KOPT-K1 (cell line): ENCODE measurements around the gene SLAIN1.
A peak's percentile ranks its signal among the peaks of the same experiment; 100 is the strongest.
"Not testable (repeated sequence)": the region's sequence is repeated elsewhere in the genome, so short reads cannot be mapped to it uniquely, and the experiment has no call there.

Experiments used
- H3K27ac ChIP-seq: fragments of 200-600 bp; sonication (generic); 2 replicates; pipeline ENCODE4 v1.5.1; 2016; ENCODE audit warnings: antibody characterized with exemption, mild to moderate bottlenecking, low read depth, low read length; ENCODE audit not compliant: poor library complexity, severe bottlenecking
- H3K36me3 ChIP-seq: fragments of 200-600 bp; sonication (generic); 2 replicates; pipeline ENCODE4 v1.5.1; 2017; ENCODE audit warnings: antibody characterized with exemption, mild to moderate bottlenecking, low read length, moderate library complexity; ENCODE audit not compliant: insufficient read depth
- H3K9me3 ChIP-seq: fragments of 200-600 bp; sonication (generic); 2 replicates; pipeline ENCODE4 v1.5.1; 2017; ENCODE audit warnings: antibody characterized with exemption, low read length, mild to moderate bottlenecking; ENCODE audit not compliant: insufficient read depth, poor library complexity, severe bottlenecking

SLAIN1 gene

GRCh38 chr13:77697217-77698103 is at the start of gene SLAIN1:
TSS of gene SLAIN1 (plus strand) at chr13:77697687. CDS start at chr13:77697914, 227 bp downstream.
- peak within 1 kb of the TSS; percentile 72 for H3K27ac ChIP-seq
- no peaks in the 10 kb centered on the region for H3K9me3 ChIP-seq
- no peaks in the 10 kb centered on the region for H3K36me3 ChIP-seq

GRCh38 chr13:77650409-77650808 is 47.1 kb upstream of the SLAIN1 start:
- no peaks in the 10 kb centered on the region for H3K36me3 ChIP-seq
- no peaks in the 10 kb centered on the region for H3K9me3 ChIP-seq
- H3K27ac ChIP-seq = no peak overlapping the region

- Histone ChIP-seq H3K27ac (no peak overlapping the region), H3K36me3 (no peaks in the 10 kb centered on the region), H3K9me3 (no peaks in the 10 kb centered on the region)
Measured at GRCh38 chr13:77653301-77653700, 44.2 kb upstream of the SLAIN1 start.

GRCh38 chr13:77660016-77660415 is 37.5 kb upstream of the SLAIN1 start:
- H3K9me3 ChIP-seq, H3K27ac ChIP-seq, H3K36me3 ChIP-seq: not testable (repeated sequence)

DNA sequence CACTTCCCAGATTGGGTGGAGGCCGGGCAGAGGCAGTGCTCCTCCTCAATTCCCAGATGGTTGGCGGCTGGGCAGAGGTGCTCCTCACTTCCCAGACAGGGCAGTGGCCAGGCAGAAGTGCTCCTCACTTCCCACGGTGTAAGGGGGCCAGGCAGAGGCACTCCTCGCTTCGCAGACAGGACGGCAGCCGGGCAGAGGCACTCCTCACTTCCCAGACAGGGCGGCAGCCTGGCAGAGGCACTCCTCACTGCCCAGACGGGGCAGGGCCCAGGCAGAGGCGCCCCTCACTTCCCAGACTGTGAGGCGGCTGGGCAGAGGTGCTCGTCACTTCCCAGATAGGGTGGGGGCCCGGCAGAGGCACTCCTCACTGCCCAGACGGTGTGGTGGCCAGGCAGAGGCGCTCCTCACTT is 36.6 kb upstream of the SLAIN1 start:
- Histone ChIP-seq H3K27ac (no peak overlapping the region), H3K9me3 (peaks cover 4% of the 10 kb centered on the region), H3K36me3 (no peaks in the 10 kb centered on the region)

DNA sequence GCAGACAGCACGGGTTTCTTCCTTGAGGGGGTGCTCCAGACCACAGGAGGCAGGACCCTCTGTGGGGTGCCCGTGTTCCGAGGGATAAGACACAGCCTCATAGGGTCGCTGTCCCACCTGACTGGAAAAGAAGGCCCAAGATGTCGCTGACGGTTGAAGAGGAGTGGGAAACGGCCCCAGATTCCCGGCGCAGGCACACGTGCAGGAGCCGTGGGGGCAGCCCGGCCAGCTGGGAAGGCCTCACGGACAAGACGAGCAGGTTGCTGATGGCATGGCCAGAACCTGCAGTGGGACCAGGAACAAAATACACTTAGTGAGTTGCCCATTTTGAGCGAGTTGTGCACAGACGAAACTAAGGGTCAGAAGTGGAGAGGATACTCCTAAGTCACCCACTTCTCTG is 35.2 kb upstream of the SLAIN1 start:
- not testable (repeated sequence) for H3K9me3 ChIP-seq

GRCh38 chr13:77662831-77663230 is 34.7 kb upstream of the SLAIN1 start:
- H3K9me3 ChIP-seq, H3K36me3 ChIP-seq, H3K27ac ChIP-seq: not testable (repeated sequence)

More for the DNA sequence above, 35.2 kb upstream of the SLAIN1 start:
- H3K27ac ChIP-seq, H3K36me3 ChIP-seq: not testable (repeated sequence)

- Histone ChIP-seq H3K27ac (no peak overlapping the region), H3K36me3 (no peaks in the 10 kb centered on the region), H3K9me3 (no peaks in the 10 kb centered on the region)
Measured at GRCh38 chr13:77674852-77675251, 22.6 kb upstream of the SLAIN1 start.

DNA sequence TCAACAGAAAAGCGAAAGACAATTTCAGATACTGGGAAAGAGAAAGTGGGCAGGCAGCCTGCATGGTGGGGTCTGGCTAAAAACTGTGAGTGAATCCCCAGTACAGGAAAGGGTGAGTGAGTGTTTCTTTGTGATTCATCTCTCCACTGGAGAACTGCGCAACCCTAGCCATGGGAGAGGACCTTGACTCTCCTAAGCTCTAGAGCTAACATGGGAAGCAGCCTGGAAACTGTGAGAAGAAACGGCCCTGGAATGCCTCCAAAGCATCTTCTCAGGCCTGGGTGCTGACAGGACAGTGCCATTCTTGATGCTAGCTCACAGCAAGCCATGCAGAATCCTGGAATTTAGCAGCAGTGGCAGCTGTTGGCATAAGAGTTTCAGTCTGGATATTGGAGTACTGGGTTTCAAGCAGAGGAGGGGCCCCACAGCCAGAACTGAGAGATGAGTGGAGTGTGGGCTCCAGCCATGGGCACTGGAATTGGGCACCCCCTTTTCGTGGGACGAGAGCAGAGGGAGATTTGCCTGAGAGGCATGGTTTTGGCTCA is 18.7 kb upstream of the SLAIN1 start:
- Histone ChIP-seq H3K9me3 (no peaks in the 10 kb centered on the region), H3K27ac (no peak overlapping the region), H3K36me3 (no peaks in the 10 kb centered on the region)

DNA sequence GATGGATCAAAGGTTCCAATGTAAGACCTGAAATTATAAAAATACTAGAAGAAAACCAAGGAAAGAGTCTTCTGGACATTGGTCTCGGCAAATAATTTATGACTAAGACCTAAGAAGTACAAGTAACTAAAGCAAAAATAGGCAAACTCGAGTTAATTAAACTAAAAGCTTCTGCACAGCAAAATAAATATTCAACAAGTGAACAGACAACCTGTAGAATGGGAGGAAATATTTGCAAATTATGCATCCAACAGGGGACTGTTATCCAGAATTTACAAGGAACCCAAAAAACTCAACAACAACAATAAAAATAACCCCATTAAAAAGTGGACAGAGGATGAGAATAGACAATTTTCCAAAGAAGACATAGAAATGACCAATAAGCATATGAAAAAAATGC is 9.7 kb upstream of the SLAIN1 start:
- no peaks in the 10 kb centered on the region for H3K36me3 ChIP-seq
- H3K9me3 ChIP-seq = peaks cover 5% of the 10 kb centered on the region
- H3K27ac ChIP-seq = no peak overlapping the region

- Histone ChIP-seq H3K36me3 (no peaks in the 10 kb centered on the region), H3K9me3 (no peaks in the 10 kb centered on the region), H3K27ac (no peak overlapping the region)
Measured at GRCh38 chr13:77691871-77692270, 5.6 kb upstream of the SLAIN1 start.

- no peak overlapping the region for H3K27ac ChIP-seq
Measured at GRCh38 chr13:77692746-77693448, 4.6 kb upstream of the SLAIN1 start.

DNA sequence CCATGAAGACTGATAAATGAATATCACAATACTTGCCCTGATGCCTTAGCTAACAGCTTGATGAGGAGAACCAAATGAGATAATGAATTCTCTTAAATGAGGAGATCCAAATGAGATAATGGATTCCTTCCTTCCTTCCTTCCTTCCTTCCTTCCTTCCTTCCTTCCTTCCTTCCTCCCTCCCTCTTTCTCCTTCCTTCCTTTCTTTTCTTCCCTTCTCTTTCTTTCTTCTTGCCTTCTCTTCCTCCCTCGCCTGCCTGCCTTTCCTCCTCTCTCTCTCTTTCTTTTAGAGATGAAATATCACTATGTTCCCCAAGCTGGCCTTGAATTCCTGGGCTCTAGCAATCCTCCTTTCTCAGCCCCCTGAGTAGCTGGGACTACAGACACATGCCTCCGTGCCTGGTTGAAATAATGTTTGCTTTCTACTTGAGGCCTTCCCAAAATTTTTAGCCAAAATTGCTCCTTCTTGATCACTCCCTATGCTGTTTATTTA is 4.0 kb upstream of the SLAIN1 start:
- no peaks in the 10 kb centered on the region for H3K9me3 ChIP-seq
- no peaks in the 10 kb centered on the region for H3K36me3 ChIP-seq
- no peak overlapping the region for H3K27ac ChIP-seq

More at GRCh38 chr13:77692746-77693448, 4.6 kb upstream of the SLAIN1 start:
- no peaks in the 10 kb centered on the region for H3K9me3 ChIP-seq
- H3K36me3 ChIP-seq = no peaks in the 10 kb centered on the region

- Histone ChIP-seq H3K36me3 (no peaks in the 10 kb centered on the region), H3K9me3 (no peaks in the 10 kb centered on the region), H3K27ac (peak overlapping the region; percentile 52)
Measured at GRCh38 chr13:77696006-77696878, 1.2 kb upstream of the SLAIN1 start.
